HepG2 (cell line): ENCODE data around the gene LGI4. TPM values are rescaled to one million over a fixed set of nuclear protein-coding genes. Genes with fewer than 3 reads are reported as not detected.

ENCODE experiments used
- ATF3 ChIP-seq: sonication (generic); formaldehyde crosslinking; IDR thresholded peaks from 2 replicates; pipeline ENCODE4 v1.4.0; 2020; ENCODE audit warnings: missing genetic modification reagents
- IRF1 ChIP-seq: sonication (generic); formaldehyde crosslinking; IDR thresholded peaks from 2 replicates; pipeline ENCODE4 v1.4.0; 2020; ENCODE audit warnings: low read depth, mild to moderate bottlenecking, missing genetic modification reagents
- IRF9 ChIP-seq: sonication (generic); formaldehyde crosslinking; IDR thresholded peaks from 2 replicates; pipeline ENCODE4 v1.8.0; 2022; ENCODE audit warnings: missing genetic modification reagents, mild to moderate bottlenecking, borderline replicate concordance
- JUNB ChIP-seq: sonication (generic); formaldehyde crosslinking; IDR thresholded peaks from 2 replicates; pipeline ENCODE4 v1.8.0; 2022; ENCODE audit warnings: missing genetic modification reagents, mild to moderate bottlenecking, borderline replicate concordance
- KMT2B ChIP-seq: IDR thresholded peaks from 2 replicates; pipeline ENCODE4 v1.6.1; 2016; ENCODE audit warnings: missing genetic modification reagents, missing compliant biosample characterization
- MTERF4 ChIP-seq: sonication (generic); formaldehyde crosslinking; IDR thresholded peaks from 2 replicates; pipeline ENCODE4 v1.8.0; 2023; ENCODE audit warnings: mild to moderate bottlenecking, missing genetic modification reagents
- NR2F6 ChIP-seq, 2 experiments: IDR thresholded peaks; 2 replicates each; pipeline ENCODE4 v1.6.1; 2016; ENCODE audit warnings: antibody characterized with exemption in 1 of 2, mild to moderate bottlenecking in 1 of 2
- PAWR ChIP-seq: sonication (generic); formaldehyde crosslinking; IDR thresholded peaks from 2 replicates; pipeline ENCODE4 v1.4.0; 2020; ENCODE audit warnings: missing genetic modification reagents, mild to moderate bottlenecking, borderline replicate concordance
- TIGD3 ChIP-seq: sonication (generic); formaldehyde crosslinking; IDR thresholded peaks from 2 replicates; pipeline ENCODE4 v1.5.1; 2020; ENCODE audit warnings: mild to moderate bottlenecking, missing genetic modification reagents, borderline replicate concordance
- ZBTB20 ChIP-seq: sonication (generic); formaldehyde crosslinking; IDR thresholded peaks from 2 replicates; pipeline ENCODE4 v1.8.1; 2023; ENCODE audit warnings: missing genetic modification reagents, low read depth, mild to moderate bottlenecking, borderline replicate concordance
- ZBTB42 ChIP-seq: sonication (generic); formaldehyde crosslinking; IDR thresholded peaks from 2 replicates; pipeline ENCODE4 v1.5.0; 2020; ENCODE audit warnings: mild to moderate bottlenecking, missing genetic modification reagents
- ZIK1 ChIP-seq: sonication (generic); formaldehyde crosslinking; IDR thresholded peaks from 2 replicates; pipeline ENCODE4 v1.5.0; 2020; ENCODE audit warnings: mild to moderate bottlenecking, low read depth, missing genetic modification reagents, borderline replicate concordance
- ZNF124 ChIP-seq: sonication (generic); formaldehyde crosslinking; IDR thresholded peaks from 2 replicates; pipeline ENCODE4 v1.4.0; 2020; ENCODE audit warnings: missing genetic modification reagents
- ZNF260 ChIP-seq: sonication (generic); formaldehyde crosslinking; IDR thresholded peaks from 2 replicates; pipeline ENCODE4 v1.4.0; 2020; ENCODE audit warnings: missing genetic modification reagents, low read depth, mild to moderate bottlenecking, borderline replicate concordance
- ZNF407 ChIP-seq: sonication (generic); formaldehyde crosslinking; IDR thresholded peaks from one replicate; pipeline ENCODE4 v1.5.1; 2020; ENCODE audit warnings: mild to moderate bottlenecking, missing genetic modification reagents; ENCODE audit errors: not compliant biosample characterization
- ZNF782 ChIP-seq: sonication (generic); formaldehyde crosslinking; IDR thresholded peaks from 2 replicates; pipeline ENCODE4 v1.4.0; 2020; ENCODE audit warnings: missing genetic modification reagents, mild to moderate bottlenecking, borderline replicate concordance
- polyA plus RNA-seq, 8 experiments: library from polyadenylated mRNA; depleted of rRNA in 3 of 8; stranded (reverse) in 7 of 8; unstranded in 1 of 8; fragments of >200 nt; fragmentation: Illumina TruSeq in 4 of 8; extraction: Trizol in 4 of 8; gene quantifications; 2 replicates each; pipeline versions ENCODE4 v1.2.1 to v1.2.3, GENCODE V29; 2011 to 2016; ENCODE audit warnings: low read depth in 4 of 8, missing spikeins in 1 of 8, mixed read lengths in 1 of 8; ENCODE audit not compliant: insufficient read depth in 1 of 8
- total RNA-seq, 5 experiments: library from RNA; depleted of rRNA; stranded (reverse); fragments of >200 nt; fragmentation: Illumina TruSeq; extraction: Trizol; gene quantifications; 2 replicates each; pipeline ENCODE4 v1.2.3, GENCODE V29; 2016; ENCODE audit warnings: low read depth in 1 of 5

The LGI4 gene
- total and polyA plus RNA-seq, 2 of the 13 experiments (the other 11 are each of a cell fraction or from before 2014, with no cell fraction given) = 2.8 TPM; not detected in 1

GRCh38 chr19:35135389-35135909, 590 bp upstream of the LGI4 start (continued):
- TF ChIP-seq ZBTB20 = no peak
- TF ChIP-seq MTERF4 (CRISPR knock-in tag) = no peak
- no peak for TF ChIP-seq ZNF782
- no peak for TF ChIP-seq ZBTB42 (CRISPR knock-in tag)
- no peak for TF ChIP-seq ZNF407 (CRISPR knock-in tag)
- TF ChIP-seq ZNF124 (CRISPR knock-in tag) = no peak
- no peak for TF ChIP-seq IRF9 (CRISPR knock-in tag)
- no peak for TF ChIP-seq TIGD3 (CRISPR knock-in tag)
- TF ChIP-seq ATF3 (CRISPR knock-in tag) = no peak
- TF ChIP-seq ZNF260 (CRISPR knock-in tag) = no peak
- peak; percentile 79 for TF ChIP-seq NR2F6 (IDR thresholded peaks at IDR 0.05)
- peak; percentile 83 for TF ChIP-seq NR2F6 (CRISPR knock-in tag; IDR thresholded peaks at IDR 0.05)
- TF ChIP-seq JUNB (CRISPR knock-in tag) = no peak
- no peak for TF ChIP-seq ZIK1 (CRISPR knock-in tag)
- no peak for TF ChIP-seq IRF1 (CRISPR knock-in tag)
- TF ChIP-seq PAWR = no peak
- no peak for TF ChIP-seq KMT2B (CRISPR knock-in tag)
